Islet precursor cell (in vitro differentiated cells): Measurements from ENCODE around the gene PLPPR5.
"Not testable (repeated sequence)": the region's sequence is repeated elsewhere in the genome, so short reads cannot be mapped to it uniquely, and the experiment has no call there.

Experiments
- DNase-seq: peaks from one replicate; pipeline ENCODE4 v3.0.0-alpha.2; 2018

The PLPPR5 gene

GRCh38 chr1:98908980-98909379 is 95.7 kb downstream of the PLPPR5 start:
- no peak for DNase-seq

- no peak for DNase-seq
Measured at GRCh38 chr1:98906809-98907208, 97.9 kb downstream of the PLPPR5 start.

GRCh38 chr1:98906361-98906760 is 98.3 kb downstream of the PLPPR5 start:
- no peak for DNase-seq

GRCh38 chr1:98904684-98905083 is 100.0 kb downstream of the PLPPR5 start:
- DNase-seq: no peak

- DNase-seq: no peak
Measured at GRCh38 chr1:98903726-98904125, 100.9 kb downstream of the PLPPR5 start.

- no peak for DNase-seq
Measured at GRCh38 chr1:98903261-98903660, 101.4 kb downstream of the PLPPR5 start.

GRCh38 chr1:98898940-98899339 is 105.7 kb downstream of the PLPPR5 start:
- no peak for DNase-seq

- DNase-seq: no peak
Measured at GRCh38 chr1:98897479-98897878, 107.2 kb downstream of the PLPPR5 start.

- no peak for DNase-seq
Measured at GRCh38 chr1:98896711-98897445, 107.8 kb downstream of the PLPPR5 start.

- DNase-seq: no peak
Measured at GRCh38 chr1:98893371-98893770, 111.3 kb downstream of the PLPPR5 start.

GRCh38 chr1:98888869-98889268 is 115.8 kb downstream of the PLPPR5 start:
- no peak for DNase-seq

- no peak for DNase-seq
Measured at GRCh38 chr1:98887507-98887906, 117.2 kb downstream of the PLPPR5 start.

- no peak for DNase-seq
Measured at GRCh38 chr1:98884864-98885263, 119.8 kb downstream of the PLPPR5 start.

GRCh38 chr1:98881901-98882300 is 122.8 kb downstream of the PLPPR5 start:
- no peak for DNase-seq

GRCh38 chr1:98881234-98881633 is 123.4 kb downstream of the PLPPR5 start:
- not testable (repeated sequence) for DNase-seq

- DNase-seq: no peak
Measured at GRCh38 chr1:98874828-98875227, 129.8 kb downstream of the PLPPR5 start.

GRCh38 chr1:98870959-98871903 is 133.4 kb downstream of the PLPPR5 start:
- no peak for DNase-seq

GRCh38 chr1:98865796-98866195 is 138.9 kb downstream of the PLPPR5 start:
- DNase-seq: no peak

- DNase-seq: no peak
Measured at GRCh38 chr1:98860329-98860728, 144.3 kb downstream of the PLPPR5 start.

- no peak for DNase-seq
Measured at GRCh38 chr1:98854137-98854536, 150.5 kb downstream of the PLPPR5 start.

GRCh38 chr1:98849969-98850636 is 154.6 kb downstream of the PLPPR5 start:
- no peak for DNase-seq

- no peak for DNase-seq
Measured at GRCh38 chr1:98842241-98842640, 162.4 kb downstream of the PLPPR5 start.
